OCI-LY7 (cell line): ENCODE data around the gene FOXK1. TPM values are rescaled to one million over a fixed set of nuclear protein-coding genes. Genes with fewer than 3 reads are reported as not detected.

Experiments
- BruUV-seq: library from RNA; stranded (reverse); fragments of 400-500 nt; replicated peaks from 2 replicates; lab custom pipeline; 2021; lab: Mats Ljungman, UMichigan
- CTCF ChIA-PET: fragments of 300-600 bp; sonication (Branson Sonifier 250); formaldehyde crosslinking; loops from one replicate; lab custom pipeline; 2022; ENCODE audit warnings: antibody characterized with exemption; ENCODE audit not compliant: unreplicated experiment; lab: Charles Lee
- POLR2A ChIA-PET: fragments of 300-600 bp; sonication (Branson Sonifier 250); formaldehyde crosslinking; loops from one replicate; lab custom pipeline; 2022; ENCODE audit warnings: antibody characterized with exemption; lab: Charles Lee
- DNase-seq: peaks from one replicate; pipeline ENCODE4 v3.0.0-alpha.2; 2015; ENCODE audit warnings: low spot score
- H2AFZ ChIP-seq: fragments of 200-600 bp; sonication (generic), shearing (Covaris generic); 2 replicates; pipeline ENCODE4 v1.6.1; 2014; ENCODE audit warnings: mild to moderate bottlenecking, antibody characterized with exemption, low read length, moderate library complexity
- H3K27ac ChIP-seq: fragments of 200-600 bp; sonication (generic); 2 replicates; pipeline ENCODE4 v1.5.1; 2014; ENCODE audit warnings: mixed run types, low read depth, mild to moderate bottlenecking, moderate library complexity, low read length, inconsistent platforms; ENCODE audit not compliant: poor library complexity, severe bottlenecking
- H3K36me3 ChIP-seq: fragments of 200-600 bp; sonication (generic); 2 replicates; pipeline ENCODE4 v1.6.1; 2014; ENCODE audit warnings: mild to moderate bottlenecking, antibody characterized with exemption, low read length, moderate library complexity, mixed read lengths; ENCODE audit not compliant: insufficient read depth
- H3K4me1 ChIP-seq: fragments of 200-600 bp; sonication (generic); 2 replicates; pipeline ENCODE4 v1.5.1; 2014; ENCODE audit warnings: mild to moderate bottlenecking, low read length; ENCODE audit not compliant: insufficient read depth, poor library complexity, severe bottlenecking
- H3K4me2 ChIP-seq: fragments of 200-600 bp; sonication (generic); 2 replicates; pipeline ENCODE4 v1.6.1; 2014; ENCODE audit warnings: mild to moderate bottlenecking, low read length
- H3K4me3 ChIP-seq: fragments of 200-600 bp; sonication (generic); 2 replicates; pipeline ENCODE4 v1.5.1; 2014; ENCODE audit warnings: mild to moderate bottlenecking, low read depth, low read length; ENCODE audit not compliant: poor library complexity, severe bottlenecking
- H3K79me2 ChIP-seq: fragments of 200-600 bp; sonication (generic); 2 replicates; pipeline ENCODE4 v1.6.1; 2016; ENCODE audit warnings: low read depth, mild to moderate bottlenecking, low read length, moderate library complexity, mixed read lengths; ENCODE audit not compliant: insufficient read depth
- H3K9me2 ChIP-seq: fragments of 200-600 bp; sonication (generic); 2 replicates; pipeline ENCODE4 v1.6.1; 2016; ENCODE audit warnings: mild to moderate bottlenecking, low read length, mixed read lengths; ENCODE audit not compliant: insufficient read depth
- H3K9me3 ChIP-seq: fragments of 200-600 bp; sonication (generic); 2 replicates; pipeline ENCODE4 v1.6.1; 2014; ENCODE audit warnings: mild to moderate bottlenecking, mixed run types, low read length, mixed read lengths
- H4K20me1 ChIP-seq: fragments of 200-600 bp; sonication (generic); 2 replicates; pipeline ENCODE4 v1.6.1; 2014; ENCODE audit warnings: mild to moderate bottlenecking, antibody characterized with exemption, low read length, moderate library complexity, mixed read lengths; ENCODE audit not compliant: insufficient read depth
- CTCF ChIP-seq: fragments of 200-600 bp; sonication (generic); conservative IDR thresholded peaks from 2 replicates; pipeline ENCODE4 v1.5.1; 2014; ENCODE audit warnings: mild to moderate bottlenecking, antibody characterized with exemption, low read length, moderate library complexity, mixed read lengths
- EZH2phosphoT487 ChIP-seq: fragments of 200-600 bp; sonication (generic); IDR thresholded peaks from 2 replicates; pipeline ENCODE4 v1.6.1; 2018; ENCODE audit warnings: low read depth, borderline replicate concordance, mild to moderate bottlenecking, mixed run types, antibody characterized with exemption, low read length, moderate library complexity, mixed read lengths
- intact Hi-C: fragments of 100-400 bp; cut with micrococcal nuclease; formaldehyde crosslinking; loops from one replicate; pipeline ENCODE4 v1.10.0; 2022; ENCODE audit not compliant: unreplicated experiment
- total RNA-seq, 2 experiments: library from RNA; depleted of rRNA in 1 of 2; stranded (reverse); fragments of >200 nt in 1 of 2; shearing (Covaris generic) in 1 of 2; gene quantifications; 2 replicates each; pipeline ENCODE4 v1.2.3, GENCODE V29; 2014 to 2022

Gene FOXK1
- total RNA-seq, 2 experiments from 2014 or later, result 17.3 to 34.5 TPM

GRCh38 chr7:4789194-4790077 lies 107.3 kb downstream of the FOXK1 start:
- CTCF ChIA-PET, result no interaction called here
- POLR2A ChIA-PET, result no interaction called here

GRCh38 chr7:4790078-4790465 lies 108.0 kb downstream of the FOXK1 start:
- no peak overlapping the region for H2AFZ ChIP-seq
- no peaks in the 10 kb centered on the region for H4K20me1 ChIP-seq
- TF ChIP-seq CTCF (no peak), EZH2phosphoT487 (no peak)
- H3K9me2 ChIP-seq, result no peaks in the 10 kb centered on the region
- no peak for DNase-seq
- H3K9me3 ChIP-seq, result no peaks in the 10 kb centered on the region
- H3K4me3 ChIP-seq, result no peak overlapping the region
- H3K4me2 ChIP-seq, result no peak overlapping the region
- ChIA-PET CTCF (no interaction called here), POLR2A (no interaction called here)
- H3K27ac ChIP-seq, result no peak overlapping the region
- H3K4me1 ChIP-seq, result no peaks in the 10 kb centered on the region
- H3K79me2 ChIP-seq, result no peaks in the 10 kb centered on the region
- intact Hi-C loops, result no loop called here
- H3K36me3 ChIP-seq, result peaks cover 17% of the 10 kb centered on the region
- BruUV-seq, result no TSS peak

More at GRCh38 chr7:4789194-4790077, 107.3 kb downstream of the FOXK1 start:
- H3K4me3 ChIP-seq, result no peak overlapping the region
- no TSS peak for BruUV-seq
- no peak for DNase-seq
- H4K20me1 ChIP-seq, result no peaks in the 10 kb centered on the region
- no peak overlapping the region for H3K4me2 ChIP-seq
- H3K79me2 ChIP-seq, result no peaks in the 10 kb centered on the region
- no peak overlapping the region for H2AFZ ChIP-seq
- no peaks in the 10 kb centered on the region for H3K9me2 ChIP-seq
- no peaks in the 10 kb centered on the region for H3K4me1 ChIP-seq
- H3K36me3 ChIP-seq, result peaks cover 11% of the 10 kb centered on the region
- TF ChIP-seq EZH2phosphoT487 (no peak), CTCF (no peak)
- H3K27ac ChIP-seq, result no peak overlapping the region
- H3K9me3 ChIP-seq, result no peaks in the 10 kb centered on the region
- intact Hi-C loops, result no loop called here

DNA sequence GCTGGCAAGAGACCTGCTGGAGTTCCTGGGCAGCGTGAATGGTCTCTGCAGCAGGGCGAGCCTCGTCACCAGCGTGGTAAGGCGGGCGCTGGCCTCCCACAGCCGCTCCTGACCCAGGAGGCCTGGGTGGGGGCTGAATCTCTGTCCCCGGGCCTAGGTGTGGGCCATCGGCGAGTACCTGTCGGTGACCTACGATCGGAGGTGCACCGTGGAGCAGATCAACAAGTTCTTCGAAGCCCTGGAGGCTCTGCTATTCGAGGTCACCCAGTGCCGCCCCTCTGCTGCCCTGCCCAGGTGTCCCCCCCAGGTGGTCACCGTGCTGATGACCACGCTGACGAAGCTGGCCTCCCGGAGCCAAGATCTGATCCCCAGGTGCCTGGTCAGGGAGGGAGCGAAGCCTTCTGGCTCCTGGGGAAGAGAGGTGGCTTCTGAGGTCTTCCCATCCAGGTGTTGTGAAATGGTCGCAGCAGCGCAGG lies 108.5 kb downstream of the FOXK1 start:
- Histone ChIP-seq H3K9me3 (no peaks in the 10 kb centered on the region), H4K20me1 (no peaks in the 10 kb centered on the region), H3K27ac (no peak overlapping the region), H3K4me1 (no peaks in the 10 kb centered on the region), H3K9me2 (no peaks in the 10 kb centered on the region), H3K4me3 (no peak overlapping the region), H3K4me2 (no peak overlapping the region), H3K79me2 (no peaks in the 10 kb centered on the region), H2AFZ (no peak overlapping the region), H3K36me3 (peaks cover 17% of the 10 kb centered on the region)
- ChIA-PET POLR2A (no interaction called here), CTCF (no interaction called here)
- TF ChIP-seq CTCF (no peak), EZH2phosphoT487 (no peak)
- no TSS peak for BruUV-seq
- no peak for DNase-seq
- intact Hi-C loops, result no loop called here
